IPS-18a (cell line): ENCODE data around the gene PALB2.
"Not testable (repeated sequence)": the region's sequence is repeated elsewhere in the genome, so short reads cannot be mapped to it uniquely, and the experiment has no call there.

Experiments
- H3K27ac ChIP-seq: one replicate; pipeline ENCODE4 v1.5.1; 2013; ENCODE audit warnings: low read length
- H3K27me3 ChIP-seq: one replicate; pipeline ENCODE4 v1.6.1; 2013; ENCODE audit warnings: mild to moderate bottlenecking, low read length; ENCODE audit not compliant: control insufficient read depth, insufficient read depth
- H3K36me3 ChIP-seq: one replicate; pipeline ENCODE4 v1.6.1; 2013; ENCODE audit warnings: low read depth, low read length; ENCODE audit not compliant: control insufficient read depth
- H3K4me1 ChIP-seq: one replicate; pipeline ENCODE4 v1.6.1; 2013; ENCODE audit warnings: low read depth, low read length; ENCODE audit not compliant: control insufficient read depth
- H3K4me3 ChIP-seq: one replicate; pipeline ENCODE4 v1.5.1; 2013; ENCODE audit warnings: low read length
- H3K9ac ChIP-seq: one replicate; pipeline ENCODE4 v1.6.1; 2013; ENCODE audit warnings: mild to moderate bottlenecking, low read length, moderate library complexity
- H3K9me3 ChIP-seq: one replicate; pipeline ENCODE4 v1.6.1; 2013; ENCODE audit warnings: low read depth, low read length; ENCODE audit not compliant: control insufficient read depth

The PALB2 gene

DNA sequence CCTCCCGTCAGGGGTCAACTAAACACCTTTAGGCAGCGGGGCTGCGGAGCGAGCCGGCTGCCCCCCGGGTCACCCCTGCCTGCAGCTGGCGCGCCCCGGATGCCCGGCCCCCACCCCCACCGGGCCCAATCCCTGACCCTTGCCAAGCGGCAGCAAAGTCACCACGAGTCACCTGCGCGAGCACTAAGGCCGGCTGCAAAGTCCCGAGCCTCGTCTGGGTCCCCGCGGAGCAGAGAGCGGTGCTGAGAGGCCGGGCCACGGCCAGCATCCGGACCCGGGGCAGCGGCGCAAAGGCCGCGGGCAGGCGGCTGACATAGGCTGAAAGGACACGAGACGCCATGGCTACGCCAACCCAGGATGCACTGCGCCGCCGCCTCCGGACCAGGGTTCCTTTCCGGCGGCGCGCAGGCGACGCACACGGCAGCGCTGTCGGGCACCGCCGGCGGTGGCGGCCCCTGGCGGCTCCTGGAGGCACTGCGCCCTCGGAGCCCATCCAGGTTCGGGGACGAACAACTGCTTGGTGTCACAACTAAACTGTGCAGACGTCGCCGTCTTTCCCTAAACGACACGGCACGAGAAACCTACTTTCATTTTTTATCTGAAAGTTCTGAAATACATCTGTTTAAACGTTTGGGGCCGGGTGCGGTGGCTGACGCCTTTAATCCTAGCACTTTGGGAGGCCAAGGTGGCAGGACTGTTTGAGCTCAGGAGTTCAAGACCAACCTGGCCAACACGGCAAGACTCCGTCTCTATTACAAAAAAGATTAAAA is 45.0 kb downstream of the PALB2 start, which contains the start of gene NDUFAB1:
Gene NDUFAB1, minus strand, starts transcription at position 366 of the 770 bp plus-strand sequence. Its CDS starts 26 bp downstream, at position 340.
- peaks cover 7% of the 10 kb centered on the region for H3K4me1 ChIP-seq
- H3K9me3 ChIP-seq: no peaks in the 10 kb centered on the region
- peak within 1 kb of the TSS; percentile 96 for H3K4me3 ChIP-seq
- no peaks in the 10 kb centered on the region for H3K27me3 ChIP-seq
- H3K9ac ChIP-seq: peak within 1 kb of the TSS; percentile 93
- peak within 1 kb of the TSS; percentile 26 for H3K27ac ChIP-seq
- H3K36me3 ChIP-seq: peaks cover 17% of the 10 kb centered on the region

- peaks cover 24% of the 10 kb centered on the region for H3K36me3 ChIP-seq
- no peaks in the 10 kb centered on the region for H3K9me3 ChIP-seq
- peak overlapping the region; percentile 26 for H3K27ac ChIP-seq
These were observed 45.7 kb downstream of the PALB2 start for GRCh38 chr16:23595246-23595950.

DNA sequence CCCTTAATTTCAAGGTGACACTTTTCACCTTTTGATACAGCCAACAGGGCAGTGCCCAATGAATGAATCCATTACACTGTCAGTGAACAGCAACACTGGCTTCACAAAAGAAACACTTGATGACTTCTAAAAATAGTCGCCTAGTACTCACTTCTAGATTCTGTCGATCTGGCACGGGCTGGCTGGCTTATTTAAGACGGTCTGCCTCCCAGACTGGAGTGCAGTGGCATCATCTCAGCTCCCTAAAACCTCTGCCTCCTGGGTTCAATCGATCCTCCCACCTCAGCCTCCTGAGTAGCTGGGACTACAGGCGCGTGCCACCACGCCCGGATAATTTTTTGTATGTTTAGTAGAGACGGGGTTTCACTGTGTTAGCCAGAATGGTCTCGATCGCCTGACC is 46.9 kb downstream of the PALB2 start:
- no peaks in the 10 kb centered on the region for H3K9me3 ChIP-seq
- no peak overlapping the region for H3K4me3 ChIP-seq
- no peaks in the 10 kb centered on the region for H3K27me3 ChIP-seq
- H3K36me3 ChIP-seq: peaks cover 31% of the 10 kb centered on the region
- peaks cover 3% of the 10 kb centered on the region for H3K4me1 ChIP-seq
- no peak overlapping the region for H3K9ac ChIP-seq
- H3K27ac ChIP-seq: no peak overlapping the region

More at GRCh38 chr16:23595246-23595950, 45.7 kb downstream of the PALB2 start:
- peaks cover 4% of the 10 kb centered on the region for H3K4me1 ChIP-seq
- H3K27me3 ChIP-seq: no peaks in the 10 kb centered on the region
- H3K4me3 ChIP-seq: peak overlapping the region; percentile 96
- peak overlapping the region; percentile 93 for H3K9ac ChIP-seq

DNA sequence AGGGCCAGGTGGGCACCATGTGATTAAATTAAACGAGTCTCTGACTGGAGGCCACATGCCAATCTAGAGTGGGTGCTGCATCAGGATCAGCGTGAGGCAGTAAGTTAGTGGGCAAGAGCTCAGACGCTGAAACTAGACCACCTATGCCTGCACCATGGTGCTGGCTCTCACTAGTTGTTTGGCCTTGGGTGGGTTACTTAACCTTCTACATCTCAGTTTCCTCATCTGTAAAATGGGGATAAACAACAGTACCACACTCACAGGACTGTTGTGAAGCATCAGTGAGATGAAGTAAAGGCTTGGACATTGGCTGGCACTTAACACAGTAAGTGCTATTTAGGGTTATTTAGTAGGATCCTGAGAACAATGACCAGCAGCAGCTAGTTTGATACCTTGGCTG is 50.9 kb downstream of the PALB2 start:
- Histone ChIP-seq H3K36me3 (peaks cover 48% of the 10 kb centered on the region), H3K27me3 (no peaks in the 10 kb centered on the region), H3K9me3 (no peaks in the 10 kb centered on the region), H3K27ac (no peak overlapping the region), H3K4me1 (no peaks in the 10 kb centered on the region), H3K4me3 (no peak overlapping the region), H3K9ac (no peak overlapping the region)

DNA sequence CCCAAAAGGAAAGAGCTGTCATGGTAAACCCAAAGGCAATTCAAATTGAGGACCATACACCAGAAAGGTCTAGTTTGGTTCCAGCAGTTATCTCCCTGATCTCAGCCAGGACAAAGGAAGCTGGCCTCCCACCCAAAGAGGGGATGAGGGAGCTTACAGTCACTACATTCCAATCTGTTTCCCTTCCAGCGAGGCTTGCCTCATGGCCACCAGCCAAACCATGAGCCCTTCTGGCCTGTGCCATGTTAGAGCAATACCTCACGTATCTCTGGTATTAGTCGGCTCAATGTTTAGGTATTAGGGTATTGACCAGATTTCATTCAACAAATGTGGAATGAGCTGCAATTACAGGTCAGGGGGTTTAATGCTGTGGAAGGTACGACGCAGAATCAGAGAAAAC is 53.4 kb downstream of the PALB2 start:
- peaks cover 54% of the 10 kb centered on the region for H3K36me3 ChIP-seq
- no peaks in the 10 kb centered on the region for H3K27me3 ChIP-seq
- H3K9me3 ChIP-seq: no peaks in the 10 kb centered on the region
- H3K4me3 ChIP-seq: no peak overlapping the region
- no peak overlapping the region for H3K9ac ChIP-seq
- H3K27ac ChIP-seq: no peak overlapping the region
- H3K4me1 ChIP-seq: no peaks in the 10 kb centered on the region

DNA sequence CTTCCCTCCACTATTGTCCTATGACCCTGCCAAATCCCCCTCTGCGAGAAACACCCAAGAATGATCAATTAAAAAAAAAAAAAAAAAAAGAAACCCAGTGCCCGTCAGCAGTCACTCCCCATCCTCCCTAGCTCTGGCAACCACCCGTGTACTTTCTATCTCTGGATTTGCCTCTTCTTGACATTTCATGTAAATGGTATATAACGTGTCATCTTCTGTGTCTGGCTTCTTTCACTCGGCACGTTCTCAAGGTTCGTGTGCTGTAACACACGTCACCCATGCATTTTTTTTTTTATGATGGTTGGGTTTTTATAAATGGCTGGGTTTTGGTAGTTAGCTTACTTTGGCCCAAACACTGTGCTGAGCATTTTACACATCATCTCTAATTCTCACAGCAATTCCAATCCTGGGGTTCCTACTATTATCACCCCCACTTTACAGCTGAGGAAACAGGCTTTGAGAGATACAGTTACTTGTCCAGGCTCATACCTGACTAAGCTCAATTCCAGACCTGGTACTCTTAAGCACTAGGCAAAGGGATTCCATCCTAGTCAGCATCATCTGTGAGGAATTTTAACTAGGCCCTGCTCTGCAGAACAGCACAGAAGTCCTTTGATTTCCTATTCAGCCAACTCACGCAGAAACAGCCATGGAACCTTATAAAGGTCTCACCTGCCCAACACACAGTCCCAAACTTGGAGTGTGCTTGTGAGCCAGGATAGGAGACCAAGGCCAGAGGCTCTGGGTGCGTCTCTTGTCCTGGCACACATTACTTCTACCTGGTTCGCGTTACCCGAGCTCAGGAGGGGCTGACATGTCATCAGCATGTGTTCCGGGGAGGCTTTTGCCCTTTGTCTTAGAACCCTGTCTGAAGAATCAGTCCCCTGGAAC is 56.7 kb downstream of the PALB2 start:
- Histone ChIP-seq H3K36me3 (peaks cover 55% of the 10 kb centered on the region), H3K4me3 (no peak overlapping the region), H3K4me1 (no peaks in the 10 kb centered on the region), H3K27ac (no peak overlapping the region), H3K9ac (no peak overlapping the region), H3K27me3 (no peaks in the 10 kb centered on the region), H3K9me3 (no peaks in the 10 kb centered on the region)

GRCh38 chr16:23583271-23583670 is 57.8 kb downstream of the PALB2 start:
- H3K9ac ChIP-seq, H3K27ac ChIP-seq, H3K4me1 ChIP-seq, H3K9me3 ChIP-seq, H3K4me3 ChIP-seq, H3K27me3 ChIP-seq: not testable (repeated sequence)
- peaks cover 51% of the 10 kb centered on the region for H3K36me3 ChIP-seq

DNA sequence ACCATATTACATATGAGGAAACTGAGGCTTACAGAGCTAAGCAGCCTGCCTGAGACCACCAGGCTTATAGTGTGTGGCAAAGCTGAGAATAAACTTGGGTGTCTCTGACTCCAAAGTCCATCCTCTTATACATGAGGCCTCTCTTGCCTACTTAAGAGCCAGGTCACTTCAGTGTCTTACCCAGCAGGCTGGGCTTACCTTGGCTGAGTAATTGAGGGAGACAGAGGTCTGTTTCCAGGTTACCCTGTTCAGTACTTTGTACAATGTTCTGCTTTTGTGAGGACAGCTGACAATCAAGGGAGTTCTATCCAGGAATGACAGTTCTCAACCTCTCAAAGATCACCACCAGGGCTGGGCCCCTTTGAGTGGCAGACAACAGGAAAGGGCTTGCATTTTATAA is 59.3 kb downstream of the PALB2 start:
- Histone ChIP-seq H3K27me3 (no peaks in the 10 kb centered on the region), H3K9ac (no peak overlapping the region), H3K4me1 (no peaks in the 10 kb centered on the region), H3K36me3 (peaks cover 51% of the 10 kb centered on the region), H3K9me3 (no peaks in the 10 kb centered on the region), H3K4me3 (no peak overlapping the region), H3K27ac (no peak overlapping the region)

DNA sequence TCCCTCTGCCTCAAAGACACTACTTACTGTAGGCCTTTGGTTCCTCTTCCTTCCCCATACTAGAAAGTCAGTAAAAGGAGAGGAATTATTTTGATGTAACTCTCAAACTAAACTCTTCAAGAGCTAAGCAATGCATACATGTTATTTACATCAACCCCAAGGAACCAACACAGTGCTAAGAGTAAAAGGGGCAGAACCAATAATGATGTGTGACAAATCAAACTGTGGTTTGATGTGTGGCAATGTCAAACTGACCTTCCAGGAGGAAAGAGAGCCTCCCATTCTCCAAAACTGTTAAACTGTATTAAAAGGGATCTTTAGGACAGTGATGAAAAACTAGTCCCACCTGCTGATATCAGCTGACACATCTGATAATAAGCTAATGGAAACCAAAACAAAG is 60.7 kb downstream of the PALB2 start:
- H3K4me3 ChIP-seq: no peak overlapping the region
- H3K27me3 ChIP-seq: no peaks in the 10 kb centered on the region
- H3K27ac ChIP-seq: no peak overlapping the region
- no peaks in the 10 kb centered on the region for H3K4me1 ChIP-seq
- H3K36me3 ChIP-seq: peaks cover 42% of the 10 kb centered on the region
- H3K9me3 ChIP-seq: no peaks in the 10 kb centered on the region
- H3K9ac ChIP-seq: no peak overlapping the region

GRCh38 chr16:23579371-23579770 is 61.7 kb downstream of the PALB2 start:
- Histone ChIP-seq H3K27ac (no peak overlapping the region), H3K9me3 (no peaks in the 10 kb centered on the region), H3K36me3 (peaks cover 31% of the 10 kb centered on the region), H3K4me3 (no peak overlapping the region), H3K9ac (no peak overlapping the region), H3K27me3 (no peaks in the 10 kb centered on the region), H3K4me1 (no peaks in the 10 kb centered on the region)

DNA sequence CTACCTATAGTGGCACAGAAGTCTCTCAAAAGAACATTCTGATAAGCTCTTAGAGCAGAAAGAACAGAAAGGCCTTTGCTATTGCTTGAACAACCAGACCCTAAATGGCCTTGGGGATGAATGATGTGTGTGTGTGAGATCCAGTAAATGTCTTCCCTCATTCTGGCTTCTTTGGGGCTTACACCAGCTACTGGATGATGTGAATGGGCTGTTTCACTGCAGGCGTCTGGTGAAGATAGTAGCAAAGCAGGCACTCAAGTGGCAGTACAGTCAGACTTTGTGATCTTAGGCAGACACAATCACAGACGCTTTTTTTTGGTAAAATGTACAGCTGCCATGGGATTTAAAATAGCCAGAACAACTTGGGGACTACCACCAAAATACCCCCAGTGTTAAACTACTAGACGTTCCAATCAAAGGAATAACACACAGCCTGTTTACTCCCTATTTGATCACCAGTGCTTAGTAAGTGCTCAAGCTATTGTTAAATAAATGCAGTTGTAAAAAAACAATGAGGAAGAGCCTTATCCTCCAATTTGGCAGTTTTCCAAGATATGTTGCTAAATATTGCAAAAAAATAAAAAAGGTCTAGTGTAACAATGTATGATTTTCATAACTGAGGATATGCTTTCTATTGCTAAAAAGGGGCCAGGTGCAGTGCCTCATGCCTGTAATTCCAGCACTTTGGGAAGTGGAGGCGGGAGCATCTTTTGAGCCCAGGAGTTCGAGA is 62.8 kb downstream of the PALB2 start:
- H3K4me3 ChIP-seq: no peak overlapping the region
- no peaks in the 10 kb centered on the region for H3K9me3 ChIP-seq
- H3K36me3 ChIP-seq: peaks cover 30% of the 10 kb centered on the region
- H3K4me1 ChIP-seq: no peaks in the 10 kb centered on the region
- H3K27ac ChIP-seq: no peak overlapping the region
- H3K27me3 ChIP-seq: no peaks in the 10 kb centered on the region
- H3K9ac ChIP-seq: no peak overlapping the region
